SK-N-SH (cell line): ENCODE measurements around the gene CAGE1. TPM values are rescaled to one million over a fixed set of nuclear protein-coding genes. Genes with fewer than 3 reads are reported as not detected.

Source experiments
- CTCF ChIA-PET: fragments of 300-600, 350-600 bp; formaldehyde crosslinking; extraction: SDS; loops from one replicate; lab custom pipeline; 2021; lab: Yijun Ruan, JAX
- POLR2A ChIA-PET: fragments of 350-600 bp; sonication (Branson Sonifier 250); formaldehyde crosslinking; extraction: SDS; loops from one replicate; lab custom pipeline; 2020; ENCODE audit warnings: antibody characterized with exemption, inconsistent platforms; lab: Yijun Ruan, JAX
- DNase-seq: peaks from one replicate; pipeline ENCODE4 v3.0.0; 2012
- H2AFZ ChIP-seq: fragments of 200-600 bp; sonication (generic); 2 replicates; pipeline ENCODE4 v1.8.1; 2016; ENCODE audit warnings: antibody characterized with exemption, mild to moderate bottlenecking, low read depth
- H3F3A ChIP-seq: fragments of 200-600 bp; sonication (generic); replicated peaks from 2 replicates; pipeline ENCODE3; 2016; ENCODE audit warnings: antibody characterized with exemption, mild to moderate bottlenecking; ENCODE audit not compliant: insufficient read depth
- H3K27ac ChIP-seq, 2 experiments: fragments of 200-500 bp in 1 of 2; fragments of 200-600 bp in 1 of 2; sonication (Bioruptor generic) in 1 of 2; sonication (generic), shearing (Covaris generic) in 1 of 2; 2 replicates each; pipeline versions ENCODE4 v1.5.1 to v1.6.1; 2014 to 2016; ENCODE audit warnings: low read depth in 2 of 2, inconsistent platforms in 1 of 2, low read length in 1 of 2, mild to moderate bottlenecking in 1 of 2, mixed read lengths in 1 of 2
- H3K27me3 ChIP-seq: fragments of 200-600 bp; sonication (generic), shearing (Covaris generic); 2 replicates; pipeline ENCODE4 v1.6.1; 2016; ENCODE audit warnings: mixed run types; ENCODE audit not compliant: insufficient read depth
- H3K36me3 ChIP-seq, 2 experiments: fragments of 200-500 bp in 1 of 2; fragments of 200-600 bp in 1 of 2; sonication (Bioruptor generic) in 1 of 2; sonication (generic) in 1 of 2; replicated peaks in 1 of 2; 2 replicates each; pipeline versions ENCODE3 to v1.5.1; 2014 to 2016; ENCODE audit warnings: low read length in 1 of 2, mild to moderate bottlenecking in 1 of 2; ENCODE audit not compliant: insufficient read depth in 2 of 2, control insufficient read depth in 1 of 2
- H3K4me1 ChIP-seq, 2 experiments: fragments of 200-500 bp in 1 of 2; fragments of 200-600 bp in 1 of 2; sonication (Bioruptor generic) in 1 of 2; sonication (generic), shearing (Covaris generic) in 1 of 2; 2 replicates each; pipeline versions ENCODE4 v1.5.1 to v1.6.1; 2014 to 2016; ENCODE audit warnings: low read depth in 1 of 2, low read length in 1 of 2, mixed run types in 1 of 2; ENCODE audit not compliant: insufficient read depth in 2 of 2, control insufficient read depth in 1 of 2
- H3K4me2 ChIP-seq: fragments of 200-600 bp; sonication (generic), shearing (Covaris generic); 2 replicates; pipeline ENCODE4 v1.6.1; 2017; ENCODE audit warnings: mixed run types
- H3K4me3 ChIP-seq, 2 experiments: fragments of 200-500 bp in 1 of 2; fragments of 200-600 bp in 1 of 2; sonication (Bioruptor generic) in 1 of 2; sonication (generic), shearing (Covaris generic) in 1 of 2; 2 replicates each; pipeline versions ENCODE4 v1.5.1 to v1.8.1; 2014 to 2016; ENCODE audit warnings: low read depth in 2 of 2, inconsistent platforms in 1 of 2, low read length in 1 of 2, mild to moderate bottlenecking in 1 of 2, mixed read lengths in 1 of 2, moderate library complexity in 1 of 2
- H3K79me2 ChIP-seq: fragments of 200-600 bp; sonication (generic); 2 replicates; pipeline ENCODE4 v1.8.1; 2017; ENCODE audit warnings: mild to moderate bottlenecking; ENCODE audit not compliant: insufficient read depth
- H3K9ac ChIP-seq: fragments of 200-600 bp; sonication (generic); 2 replicates; pipeline ENCODE4 v1.6.1; 2017; ENCODE audit warnings: mixed run types
- H3K9me2 ChIP-seq: fragments of 200-600 bp; sonication (generic); 2 replicates; pipeline ENCODE4 v1.6.1; 2017; ENCODE audit warnings: mixed run types
- H3K9me3 ChIP-seq: fragments of 200-600 bp; sonication (generic); 2 replicates; pipeline ENCODE4 v1.6.1; 2017; ENCODE audit warnings: mixed run types, mild to moderate bottlenecking, moderate library complexity
- H4K20me1 ChIP-seq: fragments of 200-600 bp; sonication (generic); 2 replicates; pipeline ENCODE4 v1.6.1; 2017; ENCODE audit warnings: mild to moderate bottlenecking, mixed run types; ENCODE audit not compliant: insufficient read depth
- CHD2 ChIP-seq: fragments of 150-350 bp; IDR thresholded peaks from 2 replicates; pipeline ENCODE4 v1.6.1; 2018; ENCODE audit warnings: low read length; ENCODE audit not compliant: partially characterized antibody
- CTCF ChIP-seq: fragments of 200-600 bp; sonication (generic); IDR thresholded peaks from 2 replicates; pipeline ENCODE4 v1.6.1; 2017; ENCODE audit warnings: antibody characterized with exemption, mild to moderate bottlenecking, moderate library complexity
- EP300 ChIP-seq, 2 experiments: IDR thresholded peaks; 2 replicates each; pipeline versions ENCODE4 v1.4.0 to v1.6.1; 2012; ENCODE audit warnings: borderline replicate concordance in 1 of 2, low read depth in 1 of 2, low read length in 1 of 2
- FOXM1 ChIP-seq: IDR thresholded peaks from 2 replicates; pipeline ENCODE4 v1.4.0; 2012; ENCODE audit warnings: low read depth, mild to moderate bottlenecking
- GABPA ChIP-seq: IDR thresholded peaks from 2 replicates; pipeline ENCODE4 v1.4.0; 2012; ENCODE audit warnings: low read depth, mild to moderate bottlenecking
- GATA2 ChIP-seq: sonication (generic); formaldehyde crosslinking; IDR thresholded peaks from 2 replicates; pipeline ENCODE4 v1.5.0; 2020; ENCODE audit warnings: mild to moderate bottlenecking, missing genetic modification reagents
- IRF3 ChIP-seq: fragments of 150-350 bp; IDR thresholded peaks from 2 replicates; pipeline ENCODE4 v1.6.1; 2016; ENCODE audit warnings: mild to moderate bottlenecking, low read depth, low read length
- JUND ChIP-seq: IDR thresholded peaks from 2 replicates; pipeline ENCODE4 v1.4.0; 2012
- MAX ChIP-seq: IDR thresholded peaks from 2 replicates; pipeline ENCODE4 v1.4.0; 2012; ENCODE audit warnings: low read depth
- MEF2A ChIP-seq: IDR thresholded peaks from 2 replicates; pipeline ENCODE4 v1.4.0; 2012; ENCODE audit warnings: low read depth, borderline replicate concordance
- MXI1 ChIP-seq: IDR thresholded peaks from 2 replicates; pipeline ENCODE4 v1.6.1; 2012; ENCODE audit warnings: mild to moderate bottlenecking, low read depth, low read length, improper control_type of control experiment
- NFIC ChIP-seq: IDR thresholded peaks from 2 replicates; pipeline ENCODE4 v1.4.0; 2012; ENCODE audit warnings: borderline replicate concordance
- NRF1 ChIP-seq: IDR thresholded peaks from 2 replicates; pipeline ENCODE4 v1.6.1; 2012; ENCODE audit warnings: low read depth, mild to moderate bottlenecking, low read length
- PBX3 ChIP-seq: IDR thresholded peaks from 2 replicates; pipeline ENCODE4; 2012
- POLR2AphosphoS5 ChIP-seq: IDR thresholded peaks from 2 replicates; pipeline ENCODE4 v1.6.1; 2012; ENCODE audit warnings: low read depth, low read length
- RAD21 ChIP-seq: IDR thresholded peaks from 2 replicates; pipeline ENCODE4 v1.6.1; 2012; ENCODE audit warnings: mild to moderate bottlenecking, low read length
- SIN3A ChIP-seq: IDR thresholded peaks from 2 replicates; pipeline ENCODE4 v1.6.1; 2012; ENCODE audit warnings: low read depth, mild to moderate bottlenecking, low read length, moderate library complexity, borderline replicate concordance
- TAF1 ChIP-seq: IDR thresholded peaks from 2 replicates; pipeline ENCODE4 v1.6.1; 2012; ENCODE audit warnings: low read depth, mild to moderate bottlenecking, low read length, moderate library complexity, borderline replicate concordance
- TCF12 ChIP-seq: IDR thresholded peaks from 2 replicates; pipeline ENCODE4 v1.4.0; 2012
- USF1 ChIP-seq: IDR thresholded peaks from 2 replicates; pipeline ENCODE4 v1.4.0; 2012; ENCODE audit warnings: low read depth, borderline replicate concordance
- WGBS: methylation state at CpG from one replicate; pipeline ENCODE4 v1.1.6; 2017; ENCODE audit warnings: low lambda C conversion rate; 5-methylcytosine and 5-hydroxymethylcytosine counted together
- polyA plus RNA-seq, 3 experiments: library from polyadenylated mRNA; depleted of rRNA; stranded (reverse); fragments of >200 nt; gene quantifications; 2 replicates each; pipeline ENCODE4 v1.2.3, GENCODE V29; 2012

The CAGE1 gene
- polyA plus RNA-seq, 1 of the 3 experiments (the other 2 are of a cell fraction): not detected

GRCh38 chr6:7325750-7326149, 63.8 kb downstream of the CAGE1 start (continued):
- TF ChIP-seq CHD2: no peak
- TF ChIP-seq CTCF: no peak

- TF ChIP-seq JUND (no peak), NFIC (no peak), TAF1 (no peak), USF1 (no peak), TCF12 (no peak), FOXM1 (no peak), CHD2 (no peak), SIN3A (no peak), MAX (no peak), EP300 (IDR thresholded peaks at IDR 0.05; ENCODE audit: borderline replicate concordance in 1 of 2, low read depth in 1 of 2, low read length in 1 of 2) (no peak), GATA2 (no peak), PBX3 (no peak), MXI1 (no peak), GABPA (no peak), IRF3 (no peak), RAD21 (no peak), NRF1 (no peak), POLR2AphosphoS5 (no peak), MEF2A (no peak)
- H3K4me2 ChIP-seq: no peak overlapping the region
- no peak overlapping the region for H3K27ac ChIP-seq
- ChIA-PET CTCF (interaction anchor here (0.9 to 1.4 kb wide), 2 partner anchors 11 to 290 kb away, joined by 3 to 4 read pairs; partner anchors contain the start of gene SSR1), POLR2A (no interaction called here)
- 77% methylated on average over 7 of the region's 7 CpGs for WGBS
- H3K27me3 ChIP-seq: no peaks in the 10 kb centered on the region
- no peak overlapping the region for H3K4me3 ChIP-seq
- H3K9me2 ChIP-seq: no peaks in the 10 kb centered on the region
- H2AFZ ChIP-seq: no peak overlapping the region
- H3K4me1 ChIP-seq: no peaks in the 10 kb centered on the region
- no peaks in the 10 kb centered on the region for H3F3A ChIP-seq
- no peak for DNase-seq
- H3K9me3 ChIP-seq: no peaks in the 10 kb centered on the region
- no peaks in the 10 kb centered on the region for H4K20me1 ChIP-seq
- no peaks in the 10 kb centered on the region for H3K36me3 ChIP-seq
- H3K79me2 ChIP-seq: no peaks in the 10 kb centered on the region
- H3K9ac ChIP-seq: no peak overlapping the region
These were observed 65.0 kb downstream of the CAGE1 start for GRCh38 chr6:7324520-7324919.
